Gastroesophageal sphincter (tissue), 3 donors: ENCODE measurements around the gene SERPINB10.

Source experiments
- EP300 ChIP-seq: sonication (generic); formaldehyde crosslinking; IDR thresholded peaks from one replicate; pipeline ENCODE4 v1.6.1; 2017; ENCODE audit warnings: antibody characterized with exemption, mild to moderate bottlenecking
- POLR2AphosphoS5 ChIP-seq: sonication (generic); formaldehyde crosslinking; IDR thresholded peaks from one replicate; pipeline ENCODE4 v1.6.1; 2017; ENCODE audit warnings: antibody characterized with exemption
- TF ChIP-seq, protein P1 (sequence below), 4 experiments: fragments of 200-600 bp in 2 of 4; fragments of 450-650 bp in 2 of 4; sonication (generic) in 1 of 4; IDR thresholded peaks; one replicate each; pipeline ENCODE4 v1.5.1; 2017 to 2019; ENCODE audit warnings: antibody characterized with exemption in 4 of 4, mild to moderate bottlenecking in 2 of 4, moderate library complexity in 2 of 4

DNA sequence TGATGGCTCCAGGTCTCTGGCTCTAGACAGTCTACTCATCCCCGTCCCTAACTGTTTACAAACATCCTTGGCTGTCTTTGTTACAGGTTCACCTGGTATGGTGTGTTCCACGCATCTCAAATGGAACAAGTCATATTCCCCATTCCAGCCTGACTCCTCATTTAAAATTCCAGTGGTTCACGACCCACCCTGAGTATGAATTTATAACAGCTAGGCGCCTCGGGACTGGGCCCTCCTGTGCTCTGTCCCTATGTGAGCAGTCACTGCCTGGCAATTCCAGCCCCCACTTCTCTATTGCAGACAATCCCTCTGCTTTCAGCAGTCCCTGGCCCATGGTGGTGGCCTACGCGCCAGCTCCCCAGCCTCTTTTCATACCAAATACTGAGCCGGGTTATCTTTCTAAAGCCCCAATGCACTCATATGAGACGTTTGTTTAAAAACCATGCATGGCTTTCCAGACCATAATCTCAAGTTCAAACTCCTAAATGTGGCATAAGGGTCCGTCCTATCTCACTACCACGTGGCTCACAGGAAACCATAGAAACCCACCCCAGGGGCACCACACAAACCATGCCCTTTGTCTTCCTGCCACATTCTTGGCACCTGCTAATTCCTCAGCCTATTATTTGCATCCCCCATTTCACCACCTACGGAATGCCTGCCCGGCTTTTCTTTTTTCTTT lies 63.7 kb downstream of the SERPINB10 start:
- TF ChIP-seq, protein P1, sequence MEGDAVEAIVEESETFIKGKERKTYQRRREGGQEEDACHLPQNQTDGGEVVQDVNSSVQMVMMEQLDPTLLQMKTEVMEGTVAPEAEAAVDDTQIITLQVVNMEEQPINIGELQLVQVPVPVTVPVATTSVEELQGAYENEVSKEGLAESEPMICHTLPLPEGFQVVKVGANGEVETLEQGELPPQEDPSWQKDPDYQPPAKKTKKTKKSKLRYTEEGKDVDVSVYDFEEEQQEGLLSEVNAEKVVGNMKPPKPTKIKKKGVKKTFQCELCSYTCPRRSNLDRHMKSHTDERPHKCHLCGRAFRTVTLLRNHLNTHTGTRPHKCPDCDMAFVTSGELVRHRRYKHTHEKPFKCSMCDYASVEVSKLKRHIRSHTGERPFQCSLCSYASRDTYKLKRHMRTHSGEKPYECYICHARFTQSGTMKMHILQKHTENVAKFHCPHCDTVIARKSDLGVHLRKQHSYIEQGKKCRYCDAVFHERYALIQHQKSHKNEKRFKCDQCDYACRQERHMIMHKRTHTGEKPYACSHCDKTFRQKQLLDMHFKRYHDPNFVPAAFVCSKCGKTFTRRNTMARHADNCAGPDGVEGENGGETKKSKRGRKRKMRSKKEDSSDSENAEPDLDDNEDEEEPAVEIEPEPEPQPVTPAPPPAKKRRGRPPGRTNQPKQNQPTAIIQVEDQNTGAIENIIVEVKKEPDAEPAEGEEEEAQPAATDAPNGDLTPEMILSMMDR (IDR thresholded peaks at IDR 0.05) = no peak
- TF ChIP-seq POLR2AphosphoS5 (no peak), EP300 (no peak)
